NCI-H2227 (cell line): ENCODE measurements around the gene DECR2.
A peak's percentile ranks its signal among the peaks of the same experiment; 100 is the strongest.
"Not testable (repeated sequence)": the region's sequence is repeated elsewhere in the genome, so short reads cannot be mapped to it uniquely, and the experiment has no call there.

ENCODE experiments used
- DNase-seq: peaks from one replicate; lab custom pipeline; 2025; ENCODE audit not compliant: unreplicated experiment; lab: John Stamatoyannopoulos, UW

Gene DECR2

DNA sequence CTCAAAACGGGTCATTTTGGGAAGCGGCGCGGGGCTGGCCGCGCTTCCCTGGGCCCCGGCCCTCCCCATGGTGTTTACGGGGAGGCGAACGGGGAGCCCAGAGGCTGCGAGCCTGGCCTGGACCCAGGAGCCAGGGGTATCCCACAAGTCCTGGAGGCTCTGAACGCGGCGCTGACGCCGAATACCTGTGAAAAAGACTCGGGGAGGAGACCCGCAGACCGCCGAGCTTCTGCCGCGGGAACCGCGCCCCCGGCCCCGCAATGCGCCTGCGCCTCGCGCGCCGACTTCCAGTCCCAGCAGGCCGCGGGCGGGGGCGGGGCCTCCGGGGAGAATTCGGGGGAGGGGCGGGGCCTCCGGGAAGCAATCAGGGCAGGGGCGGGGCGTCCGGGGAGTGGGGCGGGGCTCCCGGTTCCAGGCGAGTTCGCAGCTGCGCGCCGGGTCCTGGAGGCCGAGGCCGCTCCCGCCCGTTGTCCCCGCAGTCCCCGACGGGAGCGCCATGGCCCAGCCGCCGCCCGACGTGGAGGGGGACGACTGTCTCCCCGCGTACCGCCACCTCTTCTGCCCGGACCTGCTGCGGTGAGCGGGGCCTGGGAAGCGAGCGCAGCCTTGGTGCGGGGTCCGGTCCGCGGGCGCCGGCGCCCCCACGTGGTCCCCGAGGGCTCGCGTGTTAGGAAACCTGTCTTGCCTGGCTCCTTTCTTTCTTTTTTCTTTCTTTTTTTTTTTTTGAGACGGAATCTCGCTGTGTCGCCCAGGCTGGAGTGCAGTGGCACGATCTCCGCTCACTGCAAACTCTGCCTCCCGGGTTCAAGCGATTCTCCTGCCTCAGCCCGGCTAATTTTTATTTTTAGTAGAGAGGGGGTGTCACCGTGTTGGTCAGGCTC, at the start of gene DECR2:
Gene DECR2, plus strand, starts transcription at position 418 of the 881 bp plus-strand sequence. Its CDS starts 79 bp downstream, at position 497.
- peak; percentile 94 for DNase-seq

DNA sequence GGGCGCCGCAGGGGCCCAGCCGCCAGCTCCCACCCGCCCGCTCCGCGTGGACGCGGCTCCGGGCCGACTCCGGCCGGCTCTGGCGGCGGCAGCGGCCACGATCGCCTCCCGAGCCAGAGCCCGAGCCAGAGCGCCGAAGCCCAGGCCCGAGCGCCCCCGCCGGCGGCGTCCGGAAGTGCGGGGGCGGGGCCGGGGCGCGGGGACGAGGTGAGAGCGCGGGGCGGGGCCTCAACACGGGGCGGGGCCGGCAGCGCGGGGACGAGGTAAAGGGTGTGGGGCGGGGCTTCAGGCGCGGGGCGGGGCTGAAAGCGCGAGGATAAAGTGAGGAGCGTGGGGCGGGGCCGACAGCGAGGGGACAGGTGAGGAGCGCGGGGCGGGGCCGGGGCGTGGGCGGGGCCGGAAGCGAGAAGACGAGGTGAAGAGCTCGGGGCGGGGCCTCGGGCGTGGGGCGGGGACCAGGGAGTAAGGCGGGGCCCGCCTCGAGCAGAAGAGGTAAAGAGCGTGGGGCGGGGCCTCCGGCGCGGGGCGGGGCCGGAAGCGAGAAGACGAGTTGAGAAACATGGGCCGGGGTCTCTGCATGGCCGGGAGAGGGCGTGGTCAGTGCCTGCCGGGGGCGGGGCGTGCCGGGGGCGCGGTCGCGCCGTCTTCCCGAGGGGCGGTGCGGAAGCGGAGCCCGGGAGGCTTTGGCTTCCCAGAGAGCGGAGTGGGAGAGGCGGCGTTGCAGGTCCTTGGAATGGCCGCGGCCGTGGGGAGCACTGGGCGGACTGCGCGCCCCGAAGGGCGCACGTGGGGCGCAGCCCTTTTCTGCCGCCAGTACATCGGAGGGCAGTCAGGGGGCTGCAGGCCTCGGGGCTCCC, 48.9 kb upstream of the DECR2 start, which contains the start of gene AXIN1:
Gene AXIN1, minus strand, starts transcription at position 177 of the 857 bp plus-strand sequence. CDS start 5,698 bp downstream, outside the sequence.
- DNase-seq: peak; percentile 99

DNA sequence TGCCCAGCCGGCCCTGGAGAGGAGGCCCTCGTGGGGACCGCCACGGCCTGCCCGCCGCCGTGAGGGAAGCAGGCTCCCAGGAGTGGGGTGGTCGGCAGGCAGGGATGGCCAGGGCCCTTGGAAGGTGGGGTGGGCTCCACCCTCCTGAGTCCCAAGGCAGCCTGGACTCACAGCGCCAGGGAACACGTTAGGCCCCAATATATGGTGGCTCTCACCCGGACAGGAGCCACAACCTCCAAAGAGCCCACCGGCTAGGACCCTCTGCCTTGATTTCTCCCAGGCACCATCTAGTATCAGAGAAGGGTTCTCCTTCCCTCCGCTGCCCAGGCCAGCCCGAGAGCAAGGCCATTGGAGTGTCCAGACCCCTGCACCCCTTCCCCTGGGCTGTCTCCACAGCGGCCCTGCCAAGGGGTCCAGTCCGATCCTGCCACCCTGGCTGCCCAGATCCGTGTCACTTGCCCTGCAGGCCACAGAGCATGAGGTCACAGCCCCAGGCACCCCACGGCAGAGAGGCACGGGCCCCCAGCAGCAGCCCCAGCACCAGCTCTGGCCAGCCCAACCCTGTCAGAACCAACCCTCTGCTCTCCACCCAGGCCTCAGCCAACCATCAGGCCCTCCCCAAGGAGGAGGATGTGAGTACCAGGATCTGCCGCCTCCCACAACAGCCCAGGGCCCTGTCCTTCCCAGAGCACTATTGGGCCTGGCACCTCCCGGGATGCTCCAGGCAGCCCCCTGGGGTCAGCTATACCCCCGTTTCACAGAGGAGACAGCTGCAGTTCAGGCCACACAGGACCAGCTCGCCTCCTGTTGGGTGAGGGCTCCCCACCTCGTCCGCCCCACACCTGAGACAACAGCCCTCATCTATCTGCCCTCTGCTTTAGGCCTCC, 48.0 kb upstream of the DECR2 start:
- no peak for DNase-seq

GRCh38 chr16:354291-354881, 47.3 kb upstream of the DECR2 start:
- DNase-seq: no peak

DNA sequence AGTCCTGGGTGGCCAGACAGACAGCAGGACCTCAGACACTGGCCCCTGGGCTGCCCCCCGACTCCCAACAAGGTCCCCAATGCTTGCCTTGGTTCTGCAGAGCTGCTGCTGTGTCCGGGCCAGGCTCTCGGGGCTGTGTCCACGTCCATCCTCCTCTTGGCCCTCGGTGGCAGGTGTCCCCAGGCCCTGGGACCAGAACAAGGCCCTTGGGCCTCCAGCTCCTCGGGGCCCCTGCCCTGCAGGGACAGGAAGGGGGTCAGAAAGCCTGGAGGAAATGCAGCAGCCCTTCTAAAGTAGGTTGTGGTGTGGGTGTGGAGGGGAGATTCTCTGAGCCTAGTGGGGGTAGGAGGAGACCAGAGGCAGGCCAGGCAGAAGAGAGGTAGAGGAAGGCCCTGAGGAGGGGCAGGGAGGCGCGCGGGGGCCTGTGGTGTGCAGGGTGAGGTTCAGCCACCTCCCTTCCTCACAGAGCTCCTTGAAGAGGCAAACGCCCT, 46.7 kb upstream of the DECR2 start:
- no peak for DNase-seq

DNA sequence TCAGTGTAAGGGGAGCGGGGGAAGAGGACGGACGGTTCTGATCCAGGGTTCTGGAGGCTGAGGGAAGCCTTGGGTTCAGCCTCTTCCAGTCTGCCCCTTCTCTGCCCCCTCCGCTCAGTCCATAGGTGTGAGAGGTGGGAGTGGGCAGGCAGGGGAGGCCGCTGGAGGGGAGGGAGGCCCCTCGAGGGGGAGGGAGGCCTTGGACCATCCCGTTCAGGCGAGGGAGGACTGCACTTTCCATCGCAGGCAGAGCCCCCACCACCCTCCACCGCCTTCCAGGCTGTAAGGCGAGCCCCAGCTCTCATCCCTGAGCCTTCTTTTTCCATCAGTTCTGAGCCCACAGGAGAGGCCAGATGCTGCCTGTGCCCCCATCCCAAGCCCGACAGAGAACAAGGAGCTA, 44.9 kb upstream of the DECR2 start:
- DNase-seq: no peak

DNA sequence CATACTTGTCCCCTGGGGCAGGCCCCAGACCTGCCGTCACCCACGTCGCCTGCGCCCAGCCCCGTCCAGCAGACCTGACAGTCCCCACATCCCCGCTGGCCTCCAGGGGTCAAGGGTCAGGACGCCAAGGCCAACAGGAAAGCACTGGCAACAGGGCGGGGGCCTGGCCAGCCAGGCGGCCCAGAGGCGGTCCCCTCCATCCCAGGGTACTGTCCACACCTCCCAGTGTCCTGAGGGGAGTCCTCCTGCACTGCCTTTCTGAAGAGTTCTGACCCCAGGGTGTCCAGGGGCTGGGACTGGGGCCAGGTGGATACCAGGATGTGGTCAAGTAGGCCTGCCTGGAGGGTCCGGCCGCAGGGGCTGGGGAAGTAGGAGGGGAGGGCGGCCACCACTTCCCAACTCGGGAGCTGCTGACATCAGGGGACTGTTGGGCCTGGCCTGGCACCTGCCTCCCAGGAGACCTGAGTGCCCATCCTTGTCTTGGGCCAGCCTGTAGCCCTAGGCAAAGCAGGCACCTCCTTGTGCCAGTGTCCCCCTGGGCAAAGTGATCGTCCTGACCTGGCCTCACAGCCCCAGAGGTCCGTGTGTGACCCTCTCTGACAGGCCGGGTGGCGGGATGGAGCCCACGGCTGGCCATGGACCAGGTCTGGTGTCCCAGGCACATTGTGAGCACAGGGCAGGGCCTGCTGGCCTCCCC, 42.5 kb upstream of the DECR2 start:
- DNase-seq: no peak

- no peak for DNase-seq
Observed at GRCh38 chr16:359871-360697, 41.6 kb upstream of the DECR2 start.

- DNase-seq: no peak
Observed at GRCh38 chr16:360698-361336, 40.9 kb upstream of the DECR2 start.

DNA sequence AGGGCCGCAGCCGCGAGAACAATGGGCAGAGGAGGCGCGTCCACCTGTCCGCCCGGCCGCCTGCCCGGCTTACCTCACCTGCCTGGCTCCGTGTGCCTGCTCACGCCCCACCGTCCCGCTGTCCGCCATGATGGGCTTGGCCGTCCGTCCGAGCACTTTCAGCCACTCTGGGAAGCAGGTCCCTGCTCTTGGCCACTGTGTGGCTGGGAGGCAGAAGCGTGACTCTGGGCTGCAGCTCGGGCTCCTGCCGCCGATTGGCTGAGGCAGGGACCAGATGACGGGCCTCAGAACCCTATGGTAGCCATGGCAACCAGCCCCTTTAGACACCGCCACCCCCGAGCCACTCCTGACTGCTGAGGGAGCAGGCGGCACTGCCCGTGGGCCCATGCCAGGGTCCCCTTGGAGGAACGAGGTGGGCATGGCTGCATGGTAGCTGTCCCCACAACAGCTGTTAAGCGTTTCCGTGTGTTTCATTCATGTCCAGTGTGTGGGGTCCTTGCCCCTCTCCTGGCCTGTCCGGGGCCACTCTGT, 40.3 kb upstream of the DECR2 start:
- peak; percentile 59 for DNase-seq

- peak; percentile 88 for DNase-seq
Observed at GRCh38 chr16:361872-362701, 39.6 kb upstream of the DECR2 start.

DNA sequence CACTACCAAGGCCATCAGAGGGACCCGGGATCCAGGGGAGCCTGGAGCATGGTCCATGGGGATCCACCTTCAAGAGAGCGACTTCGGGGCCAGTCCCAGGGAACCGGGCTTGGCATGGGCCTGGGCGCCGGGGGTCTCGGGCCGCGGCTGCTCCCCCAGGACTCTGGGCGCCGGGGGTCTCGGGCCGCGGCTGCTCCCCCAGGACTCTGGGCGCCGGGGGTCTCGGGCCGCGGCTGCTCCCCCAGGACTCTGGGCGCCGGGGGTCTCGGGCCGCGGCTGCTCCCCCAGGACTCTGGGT, 39.0 kb upstream of the DECR2 start:
- DNase-seq: not testable (repeated sequence)

DNA sequence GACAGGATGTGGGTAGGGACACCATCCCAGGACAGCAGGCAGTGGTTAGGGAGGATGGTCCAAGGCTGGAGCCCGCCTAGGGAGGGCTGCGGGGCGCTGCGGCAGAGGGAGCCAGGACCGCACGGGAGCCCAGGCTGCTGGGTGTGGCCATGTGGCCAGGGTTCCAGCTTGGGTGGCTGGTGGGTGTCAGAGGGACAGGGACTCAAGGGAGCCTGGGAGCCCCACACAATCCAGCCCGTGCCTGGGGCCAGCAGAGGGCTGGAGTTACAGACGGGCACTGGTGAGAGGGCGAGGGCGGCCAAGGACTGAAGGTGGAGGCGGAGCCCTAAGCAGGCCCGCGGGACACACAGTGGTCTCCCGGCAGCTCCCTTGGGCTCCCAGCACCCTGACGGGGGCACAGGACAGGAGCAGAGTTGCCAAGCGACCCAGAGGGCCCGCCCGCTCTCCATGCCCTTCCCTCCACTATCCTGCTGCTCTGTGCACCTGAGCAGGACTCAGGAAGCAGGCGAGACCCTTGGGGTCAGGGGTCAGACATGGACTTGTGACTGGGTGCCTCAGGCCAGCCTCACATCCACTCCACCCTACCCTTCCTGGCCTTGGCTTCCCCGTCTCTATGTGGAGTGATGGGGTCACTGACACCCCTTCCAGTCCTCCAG, 38.4 kb upstream of the DECR2 start:
- DNase-seq: no peak

GRCh38 chr16:363766-364490, 37.8 kb upstream of the DECR2 start:
- peak; percentile 36 for DNase-seq

DNA sequence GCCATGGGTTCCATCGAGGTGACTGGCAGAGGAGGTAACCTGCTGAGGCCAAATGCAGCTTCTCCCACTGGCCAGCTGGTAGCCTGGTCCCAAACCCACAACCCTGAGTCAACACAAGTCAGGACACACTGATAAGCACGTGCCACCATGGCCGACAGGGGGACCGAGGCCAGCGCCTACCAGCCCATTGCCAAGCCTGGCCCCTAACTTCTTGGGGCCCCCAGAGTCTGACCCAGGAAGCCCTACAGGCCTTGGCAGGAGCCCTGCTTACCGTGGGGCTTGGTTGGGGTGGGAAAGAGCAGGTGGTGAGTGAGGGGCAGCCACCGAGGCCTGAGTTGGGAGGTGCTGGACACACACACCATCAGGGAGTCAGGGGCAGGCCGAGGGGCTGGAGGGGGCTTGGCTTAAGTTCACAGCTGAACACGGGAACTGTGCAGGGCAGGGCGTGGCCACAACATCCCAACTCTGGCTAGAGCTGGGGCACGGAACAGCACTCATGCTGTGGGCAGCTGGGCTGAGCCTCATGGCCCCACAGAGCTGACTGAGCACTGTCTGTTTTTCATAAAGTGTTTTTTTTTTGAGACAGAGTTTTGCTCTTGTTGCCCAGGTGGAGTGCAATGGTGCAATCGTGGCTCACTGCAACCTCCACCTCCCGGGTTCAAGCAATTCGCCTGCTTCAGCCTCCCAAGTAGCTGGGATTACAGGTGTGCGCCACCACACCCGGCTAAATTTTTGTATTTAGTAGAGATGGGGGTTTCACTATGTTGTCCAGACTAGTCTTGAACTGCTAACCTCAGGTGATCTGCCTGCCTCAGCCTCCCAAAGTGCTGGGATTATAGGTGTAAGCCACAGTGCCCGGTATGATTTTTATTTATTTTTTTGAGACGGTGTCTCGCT, 36.8 kb upstream of the DECR2 start:
- no peak for DNase-seq
